ENCODE data around the gene EPS8.

GRCh38 chr12:15729097-15729496 is 60.1 kb downstream of the EPS8 start:
- TF ChIP-seq CTCF (conservative IDR thresholded peaks at IDR 0.05; ENCODE audit: low read length) (no peak), EZH2phosphoT487 (IDR thresholded peaks at IDR 0.05; ENCODE audit: borderline replicate concordance) (no peak)
